NAMALWA (cell line): ENCODE data around the gene KMT2E.

ENCODE experiments used
- DNase-seq: peaks from one replicate; pipeline ENCODE4 v3.0.0-alpha.2; 2015; ENCODE audit warnings: low spot score

Gene KMT2E

GRCh38 chr7:105079348-105079747, 65.3 kb downstream of the KMT2E start:
- no peak for DNase-seq

- no peak for DNase-seq
Observed at GRCh38 chr7:105084581-105084980, 70.6 kb downstream of the KMT2E start.

- DNase-seq, result no peak
Observed at GRCh38 chr7:105086850-105087249, 72.8 kb downstream of the KMT2E start.

DNA sequence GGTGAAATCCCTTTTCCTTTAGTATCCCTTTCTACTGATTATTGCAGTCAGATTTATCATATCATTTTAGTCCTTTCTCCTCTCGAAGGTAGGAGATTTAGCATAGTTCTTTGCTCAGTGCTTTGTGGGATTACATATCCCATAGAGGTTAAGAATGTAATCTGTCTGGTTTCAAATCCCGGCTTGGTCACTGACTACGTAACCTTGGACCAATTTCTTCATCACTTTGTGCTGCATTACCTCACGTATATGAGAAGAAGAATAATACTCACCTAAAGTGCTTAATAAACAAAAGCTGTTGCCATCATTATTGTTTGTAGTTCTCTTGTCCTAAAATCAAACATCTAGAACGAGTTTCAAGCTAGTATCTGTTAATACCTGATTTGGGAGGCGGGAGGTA, 74.0 kb downstream of the KMT2E start:
- no peak for DNase-seq

- DNase-seq, result no peak
Observed at GRCh38 chr7:105088456-105088855, 74.5 kb downstream of the KMT2E start.

DNA sequence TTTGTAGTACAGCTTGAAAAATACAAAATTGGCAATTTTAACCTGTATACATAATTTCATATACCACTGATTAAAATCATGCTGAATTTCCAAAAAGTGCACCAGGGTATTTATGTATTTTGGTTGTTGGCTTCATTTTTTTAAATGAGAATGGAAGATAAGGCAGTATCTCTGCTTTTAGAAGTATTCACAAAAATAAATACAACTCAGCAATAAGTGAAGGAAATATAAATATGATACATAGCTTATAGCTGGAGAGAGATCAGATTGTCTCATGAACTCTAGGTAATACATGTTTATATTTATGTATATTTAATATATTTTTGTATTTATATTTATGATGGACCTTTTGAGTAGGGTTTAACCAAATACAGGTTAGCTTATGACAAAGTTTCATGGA, 81.0 kb downstream of the KMT2E start:
- no peak for DNase-seq

GRCh38 chr7:105096306-105096705, 82.3 kb downstream of the KMT2E start:
- no peak for DNase-seq

GRCh38 chr7:105097619-105098018, 83.6 kb downstream of the KMT2E start:
- DNase-seq, result no peak

- no peak for DNase-seq
Observed at GRCh38 chr7:105098863-105099515, 85.0 kb downstream of the KMT2E start.

DNA sequence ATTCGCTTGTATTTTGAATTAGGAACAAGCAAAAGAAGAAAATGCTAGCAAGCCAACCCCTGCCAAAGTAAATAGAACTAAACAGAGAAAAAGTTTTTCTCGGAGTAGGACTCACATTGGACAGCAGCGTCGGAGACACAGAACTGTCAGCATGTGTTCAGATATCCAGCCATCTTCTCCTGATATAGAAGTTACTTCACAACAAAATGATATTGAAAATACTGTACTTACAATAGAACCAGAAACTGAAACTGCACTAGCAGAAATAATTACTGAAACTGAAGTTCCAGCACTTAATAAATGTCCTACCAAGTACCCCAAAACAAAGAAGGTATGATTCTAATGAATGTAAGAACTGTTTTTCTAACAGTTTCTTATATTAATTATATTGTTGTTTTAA, 87.9 kb downstream of the KMT2E start:
- no peak for DNase-seq

- DNase-seq, result no peak
Observed at GRCh38 chr7:105102557-105103352, 88.8 kb downstream of the KMT2E start.

DNA sequence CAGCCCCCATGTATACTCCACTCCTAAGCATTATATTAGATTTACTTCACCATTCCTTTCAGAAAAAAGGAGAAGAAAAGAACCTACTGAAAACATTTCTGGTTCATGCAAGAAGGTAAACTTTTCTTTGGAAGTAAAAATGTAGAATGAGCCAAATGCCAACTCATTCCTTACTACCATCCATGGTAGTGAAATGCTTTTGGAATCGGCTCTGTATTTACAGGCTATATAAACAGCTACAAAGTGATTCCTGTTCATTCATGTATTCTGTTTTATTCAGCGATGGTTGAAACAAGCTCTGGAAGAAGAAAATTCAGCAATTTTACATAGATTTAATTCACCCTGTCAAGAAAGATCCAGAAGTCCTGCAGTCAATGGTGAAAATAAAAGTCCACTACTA, 91.6 kb downstream of the KMT2E start:
- DNase-seq, result no peak

DNA sequence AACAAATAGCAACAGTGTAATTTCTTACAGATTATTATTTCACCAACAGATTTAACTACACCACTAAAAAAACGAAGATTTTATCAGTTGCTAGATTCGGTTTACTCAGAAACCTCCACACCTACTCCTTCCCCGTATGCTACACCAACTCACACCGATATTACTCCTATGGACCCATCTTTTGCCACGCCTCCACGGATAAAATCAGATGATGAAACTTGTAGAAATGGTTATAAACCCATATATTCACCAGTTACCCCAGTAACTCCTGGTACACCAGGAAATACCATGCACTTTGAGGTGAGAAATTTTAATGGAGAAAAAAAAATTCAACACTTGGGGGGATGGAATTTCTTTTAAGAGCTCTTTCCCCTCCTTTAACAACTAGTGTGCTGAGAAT, 92.5 kb downstream of the KMT2E start:
- DNase-seq, result no peak

DNA sequence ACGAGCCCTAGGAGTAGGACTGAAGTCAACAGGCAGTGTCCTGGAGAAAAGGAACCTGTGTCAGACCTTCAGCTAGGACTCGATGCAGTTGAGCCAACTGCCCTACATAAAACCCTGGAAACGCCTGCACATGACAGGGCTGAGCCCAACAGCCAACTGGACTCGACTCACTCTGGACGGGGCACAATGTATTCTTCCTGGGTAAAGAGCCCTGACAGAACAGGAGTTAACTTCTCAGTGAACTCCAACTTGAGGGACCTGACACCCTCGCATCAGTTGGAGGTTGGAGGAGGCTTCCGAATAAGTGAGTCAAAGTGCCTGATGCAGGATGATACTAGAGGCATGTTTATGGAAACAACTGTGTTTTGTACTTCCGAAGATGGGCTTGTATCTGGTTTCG, 93.5 kb downstream of the KMT2E start:
- DNase-seq, result no peak

DNA sequence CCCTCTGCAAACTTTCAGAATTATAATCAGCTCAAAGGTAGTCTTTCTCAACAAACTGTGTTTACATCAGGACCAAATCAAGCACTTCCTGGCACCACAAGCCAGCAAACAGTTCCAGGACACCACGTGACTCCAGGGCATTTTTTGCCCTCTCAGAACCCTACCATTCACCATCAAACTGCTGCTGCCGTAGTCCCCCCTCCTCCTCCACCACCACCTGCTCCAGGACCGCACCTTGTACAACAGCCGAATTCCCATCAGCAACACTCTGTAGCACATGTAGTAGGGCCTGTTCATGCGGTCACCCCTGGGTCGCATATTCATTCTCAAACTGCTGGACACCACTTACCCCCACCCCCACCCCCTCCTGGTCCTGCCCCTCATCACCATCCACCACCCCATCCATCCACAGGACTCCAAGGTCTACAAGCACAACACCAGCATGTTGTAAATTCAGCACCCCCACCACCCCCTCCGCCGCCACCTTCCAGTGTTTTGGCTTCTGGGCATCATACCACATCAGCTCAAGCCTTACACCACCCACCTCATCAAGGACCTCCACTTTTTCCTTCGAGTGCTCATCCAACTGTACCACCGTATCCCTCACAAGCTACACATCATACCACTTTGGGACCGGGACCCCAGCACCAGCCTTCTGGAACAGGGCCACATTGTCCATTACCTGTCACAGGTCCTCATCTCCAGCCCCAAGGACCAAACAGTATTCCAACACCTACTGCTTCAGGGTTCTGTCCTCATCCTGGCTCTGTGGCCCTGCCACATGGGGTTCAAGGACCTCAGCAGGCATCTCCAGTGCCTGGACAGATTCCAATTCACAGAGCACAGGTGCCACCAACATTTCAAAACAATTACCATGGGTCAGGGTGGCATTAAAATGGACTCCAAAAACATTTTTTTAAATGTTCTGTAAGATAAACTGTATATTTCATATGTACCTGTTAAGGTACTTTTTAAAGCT, 98.7 kb downstream of the KMT2E start:
- no peak for DNase-seq

GRCh38 chr7:105118612-105119600, 104.9 kb downstream of the KMT2E start:
- peak; percentile 39 for DNase-seq

DNA sequence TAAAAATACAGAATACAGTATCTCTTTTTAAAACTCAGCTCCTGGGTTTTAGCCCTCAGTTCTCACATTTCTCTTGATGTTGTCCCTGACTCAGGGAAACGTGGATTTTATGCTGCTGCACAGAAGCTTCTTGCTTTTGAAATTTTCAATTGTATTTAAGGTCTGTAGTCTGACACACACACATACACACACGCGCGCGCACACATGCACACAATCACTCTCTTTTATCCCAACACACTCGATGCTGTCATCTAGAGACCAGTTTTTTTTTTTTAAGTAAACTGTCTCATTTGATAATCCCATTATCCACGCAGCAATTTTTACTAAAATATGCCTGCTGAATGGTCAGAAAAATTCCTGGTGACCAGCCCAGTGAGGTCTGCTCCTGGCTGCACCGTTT, 108.6 kb downstream of the KMT2E start:
- DNase-seq, result no peak

DNA sequence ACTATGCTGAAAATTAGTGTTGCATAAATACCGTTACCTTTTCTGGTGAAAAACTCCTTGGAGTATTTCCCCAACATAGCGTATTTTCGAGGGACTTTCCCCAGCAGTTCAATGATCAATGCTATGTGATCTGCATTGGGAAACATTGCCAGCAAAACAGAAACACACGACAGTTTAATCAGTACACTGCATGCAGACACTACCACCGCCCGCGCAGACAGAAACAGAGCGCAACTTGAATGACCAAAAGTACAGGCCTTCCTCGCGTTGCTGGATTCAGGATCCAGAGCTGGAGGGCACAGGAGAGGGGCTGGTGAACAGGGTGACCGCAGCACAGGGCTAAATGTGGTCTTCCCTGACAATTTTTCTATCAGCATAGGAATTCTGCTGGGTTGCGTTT, 111.7 kb downstream of the KMT2E start:
- DNase-seq, result no peak

- no peak for DNase-seq
Observed at GRCh38 chr7:105126436-105126975, 112.5 kb downstream of the KMT2E start.

GRCh38 chr7:105127179-105127578, 113.2 kb downstream of the KMT2E start:
- peak; percentile 57 for DNase-seq

- DNase-seq, result no peak
Observed at GRCh38 chr7:105130048-105130447, 116.0 kb downstream of the KMT2E start.
